Gastroesophageal sphincter (tissue), 3 donors: Measurements from ENCODE around the gene TMEM169.

Experiments used
- POLR2A ChIP-seq, 2 donors: fragments of 450-650 bp; IDR thresholded peaks; one replicate each; pipeline ENCODE4 v1.6.1; 2017; ENCODE audit warnings: antibody characterized with exemption in 2 of 2, mild to moderate bottlenecking in 2 of 2, moderate library complexity in 1 of 2
- POLR2AphosphoS5 ChIP-seq: sonication (generic); formaldehyde crosslinking; IDR thresholded peaks from one replicate; pipeline ENCODE4 v1.6.1; 2017; ENCODE audit warnings: antibody characterized with exemption
- TF ChIP-seq, protein P1 (sequence below), 4 experiments: fragments of 200-600 bp in 2 of 4; fragments of 450-650 bp in 2 of 4; sonication (generic) in 1 of 4; IDR thresholded peaks; one replicate each; pipeline ENCODE4 v1.5.1; 2017 to 2019; ENCODE audit warnings: antibody characterized with exemption in 4 of 4, mild to moderate bottlenecking in 2 of 4, moderate library complexity in 2 of 4

DNA sequence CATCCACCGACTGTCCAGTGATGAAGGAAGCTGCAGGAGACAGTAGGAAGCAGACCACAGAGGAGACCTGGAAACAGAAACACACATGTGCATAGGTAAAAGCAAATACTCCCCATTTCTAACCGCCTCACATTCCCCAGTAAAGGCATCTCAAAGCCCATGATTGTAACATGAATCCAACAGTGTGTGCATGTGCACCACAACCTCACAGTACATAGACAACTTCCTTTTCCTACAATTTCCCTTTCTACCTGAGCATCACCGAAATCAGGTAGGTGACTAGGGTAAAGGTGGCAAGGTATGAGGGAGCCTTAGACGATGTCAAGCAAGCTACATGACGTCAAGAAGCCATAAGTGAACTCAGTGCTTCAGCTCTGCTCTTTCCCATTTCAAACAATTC is 37.8 kb upstream of the TMEM169 start:
- TF ChIP-seq, protein P1, sequence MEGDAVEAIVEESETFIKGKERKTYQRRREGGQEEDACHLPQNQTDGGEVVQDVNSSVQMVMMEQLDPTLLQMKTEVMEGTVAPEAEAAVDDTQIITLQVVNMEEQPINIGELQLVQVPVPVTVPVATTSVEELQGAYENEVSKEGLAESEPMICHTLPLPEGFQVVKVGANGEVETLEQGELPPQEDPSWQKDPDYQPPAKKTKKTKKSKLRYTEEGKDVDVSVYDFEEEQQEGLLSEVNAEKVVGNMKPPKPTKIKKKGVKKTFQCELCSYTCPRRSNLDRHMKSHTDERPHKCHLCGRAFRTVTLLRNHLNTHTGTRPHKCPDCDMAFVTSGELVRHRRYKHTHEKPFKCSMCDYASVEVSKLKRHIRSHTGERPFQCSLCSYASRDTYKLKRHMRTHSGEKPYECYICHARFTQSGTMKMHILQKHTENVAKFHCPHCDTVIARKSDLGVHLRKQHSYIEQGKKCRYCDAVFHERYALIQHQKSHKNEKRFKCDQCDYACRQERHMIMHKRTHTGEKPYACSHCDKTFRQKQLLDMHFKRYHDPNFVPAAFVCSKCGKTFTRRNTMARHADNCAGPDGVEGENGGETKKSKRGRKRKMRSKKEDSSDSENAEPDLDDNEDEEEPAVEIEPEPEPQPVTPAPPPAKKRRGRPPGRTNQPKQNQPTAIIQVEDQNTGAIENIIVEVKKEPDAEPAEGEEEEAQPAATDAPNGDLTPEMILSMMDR (IDR thresholded peaks at IDR 0.05), result no peak
- no peak for TF ChIP-seq POLR2A (IDR thresholded peaks at IDR 0.05)
- TF ChIP-seq POLR2AphosphoS5, result no peak
